ENCODE measurements around the gene TYROBP.
"Not testable (repeated sequence)": the region's sequence is repeated elsewhere in the genome, so short reads cannot be mapped to it uniquely, and the experiment has no call there.

The TYROBP gene

DNA sequence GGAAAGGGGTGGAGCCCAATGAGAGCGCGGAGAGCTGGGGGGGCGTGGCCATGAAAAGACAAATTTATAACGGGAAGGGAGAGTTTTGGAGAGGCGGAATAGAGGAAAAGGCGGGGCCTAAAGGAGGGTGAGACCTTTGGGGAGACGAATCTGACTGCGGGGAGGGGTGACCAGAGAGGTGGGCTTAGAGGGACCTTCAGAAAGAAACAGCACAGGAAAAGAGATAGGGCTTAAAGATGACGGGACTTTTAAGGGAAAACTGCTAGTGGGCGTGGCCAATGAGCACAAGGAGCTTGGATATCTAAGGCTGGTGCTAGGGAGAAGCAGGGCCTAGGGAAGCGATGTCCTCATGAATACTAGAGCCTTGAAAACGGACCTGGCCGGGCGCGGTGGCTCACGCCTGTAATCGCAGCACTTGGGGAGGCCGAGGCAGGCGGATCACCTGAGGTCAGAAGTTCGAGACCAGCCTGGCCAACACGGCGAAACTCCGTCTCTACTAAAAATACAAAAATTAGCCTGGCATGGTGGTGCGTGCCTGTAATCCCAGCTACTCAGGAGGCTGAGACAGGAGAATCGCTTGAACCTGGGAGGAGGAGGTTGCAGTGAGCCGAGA is 37.9 kb downstream of the TYROBP start:
- not testable (repeated sequence) for DNase-seq (ENCODE audit: low read depth)

DNA sequence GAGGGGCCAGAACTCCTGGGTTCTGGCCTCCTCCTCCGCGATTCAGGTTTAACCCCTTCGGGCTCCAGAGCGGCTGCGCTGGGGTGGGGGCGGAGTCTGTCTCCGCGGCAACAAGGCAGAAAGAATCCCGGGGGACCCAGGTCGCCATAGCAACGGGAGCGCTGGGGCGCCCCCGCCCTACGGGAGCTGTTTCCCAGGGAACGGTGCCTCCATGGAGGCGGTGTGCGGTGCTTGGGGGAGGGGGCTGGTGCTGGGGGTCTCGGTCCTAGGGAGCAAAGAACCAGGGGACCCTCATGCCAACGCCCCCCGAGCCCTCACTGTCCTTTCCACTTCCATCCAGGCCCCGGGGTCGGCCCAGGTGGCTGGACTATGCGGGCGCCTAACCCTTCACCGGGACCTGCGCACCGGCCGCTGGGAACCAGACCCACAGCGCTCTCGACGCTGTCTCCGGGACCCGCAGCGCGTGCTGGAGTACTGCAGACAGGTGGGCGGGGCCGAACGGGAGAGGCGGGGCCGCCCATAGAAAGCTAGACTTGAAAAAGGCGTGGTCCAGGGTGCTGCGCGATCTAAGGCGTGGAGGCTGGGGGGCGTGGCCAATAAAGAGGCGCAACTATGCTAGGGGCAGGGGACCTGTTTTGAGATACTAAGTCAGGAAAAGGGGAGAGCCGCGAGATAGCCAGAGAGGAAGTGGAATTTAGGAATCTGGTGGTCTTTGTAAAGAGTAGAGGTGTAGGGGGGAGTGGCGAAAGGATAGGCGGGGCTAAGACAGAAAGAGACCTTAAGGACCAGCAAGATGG is 38.6 kb downstream of the TYROBP start:
- DNase-seq (ENCODE audit: low read depth) = no peak

DNA sequence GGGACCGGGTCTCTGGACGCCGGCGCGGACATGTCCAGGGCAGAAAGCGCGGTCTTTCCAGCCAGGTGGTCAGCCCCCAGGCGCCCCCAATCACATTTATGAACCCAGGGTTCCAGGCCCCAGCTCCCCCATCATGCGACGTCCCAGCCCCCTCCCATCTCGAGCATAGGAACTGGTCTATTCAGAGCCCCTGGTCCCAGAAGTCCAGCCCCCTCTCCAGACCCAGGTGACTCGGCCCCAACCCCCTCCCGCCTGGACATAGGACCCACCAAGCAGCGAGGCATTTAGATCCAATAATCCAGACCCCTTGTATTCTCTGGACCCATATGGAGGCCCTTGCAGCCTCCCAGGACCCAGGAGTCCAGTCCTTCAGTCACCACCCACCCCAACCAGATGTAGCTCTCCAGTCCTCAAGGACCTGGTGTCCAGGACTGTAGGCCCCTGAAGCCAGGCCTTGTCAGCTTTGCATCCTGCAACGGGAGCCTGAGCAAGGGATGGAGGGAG is 39.2 kb downstream of the TYROBP start:
- DNase-seq (ENCODE audit: low read depth) = no peak

DNA sequence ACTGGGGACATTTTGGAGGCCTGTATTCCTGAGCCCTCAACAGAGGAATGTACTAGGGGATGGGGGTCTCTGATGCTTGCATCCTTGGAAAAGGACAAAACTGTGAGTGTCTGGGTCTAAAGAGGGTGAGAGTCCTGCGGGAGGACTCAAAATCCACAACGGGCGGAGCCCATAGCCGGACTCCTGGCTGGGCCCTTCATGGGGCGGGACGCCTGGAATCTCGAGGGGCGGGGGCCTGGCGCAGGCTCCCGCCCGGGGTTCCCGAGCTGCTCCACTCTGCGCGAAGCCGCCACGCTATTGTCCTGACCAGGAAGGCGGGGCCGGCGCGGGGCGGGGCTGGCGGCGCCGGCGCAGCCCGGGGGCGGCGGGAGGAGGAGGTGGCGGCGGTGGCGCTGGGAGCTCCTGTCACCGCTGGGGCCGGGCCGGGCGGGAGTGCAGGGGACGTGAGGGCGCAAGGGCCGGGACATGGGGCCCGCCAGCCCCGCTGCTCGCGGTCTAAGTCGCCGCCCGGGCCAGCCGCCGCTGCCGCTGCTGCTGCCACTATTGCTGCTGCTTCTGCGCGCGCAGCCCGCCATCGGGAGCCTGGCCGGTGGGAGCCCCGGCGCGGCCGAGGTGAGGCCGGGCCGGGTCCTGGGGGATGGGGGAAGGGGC is 39.8 kb downstream of the TYROBP start, which contains the start of gene APLP1:
TSS of gene APLP1 (plus strand) at position 403 of the 651 bp plus-strand sequence. CDS start at position 466, 63 bp downstream.
- peak; percentile 47 for DNase-seq (ENCODE audit: low read depth)

DNA sequence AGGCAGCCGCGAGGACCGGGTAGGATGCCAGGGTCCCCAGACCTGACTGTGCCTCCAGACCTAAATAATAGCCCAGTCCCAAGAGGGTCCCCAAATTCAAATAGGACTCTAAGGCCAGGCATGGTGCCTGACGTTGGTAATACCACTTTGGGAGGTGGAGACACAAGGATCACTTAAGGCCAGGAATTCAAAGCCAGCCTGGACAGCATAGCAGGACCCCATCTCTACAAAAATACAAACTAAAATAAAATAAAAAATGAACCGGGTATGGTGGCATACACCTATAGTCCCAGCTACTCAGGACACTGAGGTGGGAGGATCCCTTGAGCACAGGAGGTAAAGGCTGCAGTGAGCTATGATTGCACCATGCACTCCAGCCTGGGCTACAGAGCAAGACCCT is 45.1 kb downstream of the TYROBP start:
- no peak for DNase-seq (ENCODE audit: low read depth)

DNA sequence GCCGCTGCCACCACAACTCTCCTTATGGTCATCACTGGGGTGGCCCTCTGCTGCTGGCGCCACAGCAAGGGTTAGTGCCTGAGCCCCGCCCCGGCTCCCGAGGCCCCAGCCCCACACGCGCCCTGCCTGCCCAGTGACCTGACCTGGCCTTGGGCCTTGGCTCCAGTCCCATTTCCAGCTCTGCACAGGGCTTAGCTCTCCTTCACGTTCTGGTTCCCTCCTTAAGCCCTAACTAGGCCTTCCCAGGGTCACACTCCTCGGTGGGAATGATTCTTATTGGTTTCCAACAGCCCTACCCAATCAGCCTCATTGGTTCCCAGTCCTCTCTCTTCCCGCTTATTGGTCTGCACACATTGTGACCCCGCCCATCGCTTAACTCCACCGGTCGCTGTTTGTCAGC is 45.6 kb downstream of the TYROBP start:
- DNase-seq (ENCODE audit: low read depth) = no peak

DNA sequence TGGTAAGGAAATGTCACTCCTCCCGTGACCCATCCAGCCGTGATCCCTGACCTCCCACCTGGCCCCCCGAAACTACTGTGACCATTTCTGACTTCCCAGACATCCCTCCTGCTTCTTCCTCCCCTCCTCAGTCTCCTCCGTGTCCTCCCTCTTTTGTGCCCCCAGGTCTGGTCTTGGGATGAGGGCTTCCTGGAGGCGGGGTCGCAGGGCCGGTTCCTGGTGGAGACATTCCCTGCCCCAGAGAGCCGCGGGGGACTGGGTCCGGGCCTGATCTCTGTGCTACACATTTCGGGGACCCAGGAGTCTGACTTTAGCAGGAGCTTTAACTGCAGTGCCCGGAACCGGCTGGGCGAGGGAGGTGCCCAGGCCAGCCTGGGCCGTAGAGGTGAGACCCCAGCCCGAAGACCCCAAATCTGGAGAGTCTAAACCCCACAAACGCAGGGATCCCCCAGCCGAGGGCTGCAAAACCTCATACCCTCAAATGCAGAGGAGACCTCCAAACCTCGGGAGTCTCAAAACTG is 46.4 kb downstream of the TYROBP start:
- no peak for DNase-seq (ENCODE audit: low read depth)

DNA sequence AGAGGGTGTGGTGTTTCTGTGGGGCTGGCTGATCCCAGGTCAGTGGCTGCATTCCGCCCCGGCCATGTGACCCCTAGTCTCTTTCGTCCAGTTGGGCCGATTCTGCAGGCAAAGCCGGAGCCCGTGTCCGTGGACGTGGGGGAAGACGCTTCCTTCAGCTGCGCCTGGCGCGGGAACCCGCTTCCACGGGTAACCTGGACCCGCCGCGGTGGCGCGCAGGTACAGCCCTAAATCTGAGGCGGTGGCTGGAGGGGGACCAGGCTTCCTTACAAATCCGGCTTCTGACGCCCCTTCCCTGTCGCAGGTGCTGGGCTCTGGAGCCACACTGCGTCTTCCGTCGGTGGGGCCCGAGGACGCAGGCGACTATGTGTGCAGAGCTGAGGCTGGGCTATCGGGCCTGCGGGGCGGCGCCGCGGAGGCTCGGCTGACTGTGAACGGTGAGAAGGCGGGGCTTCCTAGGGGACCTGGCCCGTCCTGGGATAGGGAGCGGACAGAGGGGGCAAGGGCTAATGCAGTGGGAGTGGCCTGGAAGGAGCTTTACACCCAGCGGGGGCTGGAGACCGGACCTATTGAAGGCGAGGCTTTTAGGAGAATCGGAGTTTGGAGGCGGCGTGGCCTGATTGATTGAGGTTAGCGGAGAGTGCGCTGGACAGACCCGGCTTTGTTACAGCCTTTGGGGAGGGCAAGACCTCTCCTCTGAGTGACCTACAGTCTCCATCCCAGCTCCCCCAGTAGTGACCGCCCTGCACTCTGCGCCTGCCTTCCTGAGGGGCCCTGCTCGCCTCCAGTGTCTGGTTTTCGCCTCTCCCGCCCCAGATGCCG is 47.1 kb downstream of the TYROBP start:
- no peak for DNase-seq (ENCODE audit: low read depth)

DNA sequence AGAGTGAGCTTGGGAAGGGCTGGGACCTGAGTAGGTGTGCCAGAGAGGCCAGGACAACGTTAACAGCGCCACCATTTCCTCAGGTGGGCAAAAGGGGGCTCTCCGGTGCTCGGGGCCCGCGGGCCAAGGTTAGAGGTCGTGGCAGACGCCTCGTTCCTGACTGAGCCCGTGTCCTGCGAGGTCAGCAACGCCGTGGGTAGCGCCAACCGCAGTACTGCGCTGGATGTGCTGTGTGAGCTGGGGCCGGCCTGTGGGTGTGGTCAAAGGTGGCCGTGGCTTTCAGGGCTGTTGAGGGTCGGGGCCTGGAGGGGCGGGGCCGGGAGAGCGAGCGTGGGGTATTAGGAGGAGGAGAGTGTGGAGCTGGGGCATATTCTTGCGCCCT is 47.7 kb downstream of the TYROBP start:
- no peak for DNase-seq (ENCODE audit: low read depth)

DNA sequence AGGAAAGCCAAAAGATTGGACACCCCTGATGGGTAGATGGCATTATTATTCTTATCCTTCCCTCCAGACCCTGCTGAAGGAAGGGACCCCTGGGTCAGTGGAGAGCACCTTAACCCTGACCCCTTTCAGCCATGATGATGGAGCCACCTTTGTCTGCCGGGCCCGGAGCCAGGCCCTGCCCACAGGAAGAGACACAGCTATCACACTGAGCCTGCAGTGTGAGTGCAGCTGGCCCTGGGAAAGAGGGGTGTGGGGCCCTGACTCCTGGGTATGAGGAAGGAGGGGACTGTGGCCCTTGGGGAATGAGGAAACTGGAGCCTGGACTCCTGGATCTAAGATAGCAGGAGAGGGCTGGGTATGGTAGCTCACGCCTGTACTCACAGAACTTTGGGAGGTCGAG is 48.7 kb downstream of the TYROBP start:
- DNase-seq (ENCODE audit: low read depth) = no peak

DNA sequence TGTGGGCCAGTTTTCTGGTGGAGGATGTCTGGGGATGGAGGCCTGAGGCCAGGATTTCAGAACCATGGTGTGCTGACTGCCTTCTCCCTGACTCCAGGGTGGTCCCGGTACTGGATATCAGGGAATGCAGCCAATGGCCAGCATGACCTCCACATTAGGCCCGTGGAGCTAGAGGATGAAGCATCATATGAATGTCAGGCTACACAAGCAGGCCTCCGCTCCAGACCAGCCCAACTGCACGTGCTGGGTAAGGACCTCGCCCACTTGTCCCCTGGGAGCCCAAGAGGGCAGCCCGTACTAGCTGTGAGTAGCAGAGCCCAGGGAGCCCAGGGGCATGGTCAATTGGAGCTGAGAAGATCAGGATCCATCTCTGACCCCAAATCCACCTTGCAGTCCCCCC is 49.8 kb downstream of the TYROBP start:
- no peak for DNase-seq (ENCODE audit: low read depth)

DNA sequence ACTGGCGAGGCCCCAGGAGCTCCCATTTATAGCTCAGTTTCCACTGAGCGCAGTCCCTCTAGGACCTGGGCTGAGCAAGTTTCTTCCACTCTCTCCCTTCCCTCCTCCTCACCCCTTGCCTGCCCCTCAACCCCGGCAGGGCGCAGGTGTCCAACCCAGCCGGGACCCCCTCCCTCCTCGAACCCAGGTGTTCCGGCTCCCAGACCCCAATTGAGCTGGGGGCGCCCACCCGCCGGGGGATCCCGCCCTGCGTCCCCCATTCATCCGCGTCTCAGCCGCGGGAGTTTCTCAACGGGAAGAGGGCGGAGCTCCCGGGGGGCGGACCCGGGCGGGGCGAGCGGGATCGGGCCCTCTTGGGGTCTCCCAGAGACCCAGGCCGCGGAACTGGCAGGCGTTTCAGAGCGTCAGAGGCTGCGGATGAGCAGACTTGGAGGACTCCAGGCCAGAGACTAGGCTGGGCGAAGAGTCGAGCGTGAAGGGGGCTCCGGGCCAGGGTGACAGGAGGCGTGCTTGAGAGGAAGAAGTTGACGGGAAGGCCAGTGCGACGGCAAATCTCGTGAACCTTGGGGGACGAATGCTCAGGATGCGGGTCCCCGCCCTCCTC is 51.4 kb downstream of the TYROBP start, which contains the start of gene KIRREL2:
TSS of gene KIRREL2 (plus strand) at position 366 of the 604 bp plus-strand sequence. CDS start at position 575, 209 bp downstream.
- DNase-seq (ENCODE audit: low read depth) = no peak

Data from HS-27A (cell line).